ENCODE measurements around the gene RFTN1. TPM values are rescaled to one million over a fixed set of nuclear protein-coding genes. Genes with fewer than 3 reads are reported as not detected.
"Not testable (repeated sequence)": the region's sequence is repeated elsewhere in the genome, so short reads cannot be mapped to it uniquely, and the experiment has no call there.

The RFTN1 gene
- total RNA-seq, 1 experiment from 2014 or later = 9.7 TPM

GRCh38 chr3:16496008-16496407 lies 17.5 kb downstream of the RFTN1 start:
- no peak for DNase-seq (ENCODE audit: low read depth)
- in situ Hi-C loops (cut with HindIII; ENCODE audit: low pct_unique_long_range_greater_than_20kb, low sequenced_read_pairs) = no loop called here

- DNase-seq (ENCODE audit: low read depth) = no peak
- in situ Hi-C loops (cut with HindIII; ENCODE audit: low pct_unique_long_range_greater_than_20kb, low sequenced_read_pairs) = no loop called here
Measured at GRCh38 chr3:16494814-16495431, 18.6 kb downstream of the RFTN1 start.

GRCh38 chr3:16494094-16494493 lies 19.4 kb downstream of the RFTN1 start:
- in situ Hi-C loops (cut with HindIII; ENCODE audit: low pct_unique_long_range_greater_than_20kb, low sequenced_read_pairs) = no loop called here
- no peak for DNase-seq (ENCODE audit: low read depth)

GRCh38 chr3:16490062-16490619 lies 23.4 kb downstream of the RFTN1 start:
- in situ Hi-C loops (cut with HindIII; ENCODE audit: low pct_unique_long_range_greater_than_20kb, low sequenced_read_pairs) = no loop called here
- no peak for DNase-seq (ENCODE audit: low read depth)

- DNase-seq (ENCODE audit: low read depth); in situ Hi-C loops (cut with HindIII; ENCODE audit: low pct_unique_long_range_greater_than_20kb, low sequenced_read_pairs): not testable (repeated sequence)
Measured at GRCh38 chr3:16489326-16490061, 24.0 kb downstream of the RFTN1 start.

- no peak for DNase-seq (ENCODE audit: low read depth)
- in situ Hi-C loops (cut with HindIII; ENCODE audit: low pct_unique_long_range_greater_than_20kb, low sequenced_read_pairs) = no loop called here
Measured at GRCh38 chr3:16488637-16489036, 24.9 kb downstream of the RFTN1 start.

- in situ Hi-C loops (cut with HindIII; ENCODE audit: low pct_unique_long_range_greater_than_20kb, low sequenced_read_pairs) = no loop called here
Measured at GRCh38 chr3:16487511-16488175, 25.9 kb downstream of the RFTN1 start.

GRCh38 chr3:16486951-16487480 lies 26.5 kb downstream of the RFTN1 start:
- no peak for DNase-seq (ENCODE audit: low read depth)
- in situ Hi-C loops (cut with HindIII; ENCODE audit: low pct_unique_long_range_greater_than_20kb, low sequenced_read_pairs) = no loop called here

More at GRCh38 chr3:16487511-16488175, 25.9 kb downstream of the RFTN1 start:
- no peak for DNase-seq (ENCODE audit: low read depth)

GRCh38 chr3:16486201-16486600 lies 27.3 kb downstream of the RFTN1 start:
- no peak for DNase-seq (ENCODE audit: low read depth)
- in situ Hi-C loops (cut with HindIII; ENCODE audit: low pct_unique_long_range_greater_than_20kb, low sequenced_read_pairs) = no loop called here

GRCh38 chr3:16485395-16485992 lies 28.0 kb downstream of the RFTN1 start:
- in situ Hi-C loops (cut with HindIII; ENCODE audit: low pct_unique_long_range_greater_than_20kb, low sequenced_read_pairs) = no loop called here
- DNase-seq (ENCODE audit: low read depth) = no peak

GRCh38 chr3:16484984-16485383 lies 28.5 kb downstream of the RFTN1 start:
- DNase-seq (ENCODE audit: low read depth) = no peak
- in situ Hi-C loops (cut with HindIII; ENCODE audit: low pct_unique_long_range_greater_than_20kb, low sequenced_read_pairs) = no loop called here

GRCh38 chr3:16484216-16484615 lies 29.3 kb downstream of the RFTN1 start:
- in situ Hi-C loops (cut with HindIII; ENCODE audit: low pct_unique_long_range_greater_than_20kb, low sequenced_read_pairs) = no loop called here
- peak; percentile 45 for DNase-seq (ENCODE audit: low read depth)

- no peak for DNase-seq (ENCODE audit: low read depth)
- in situ Hi-C loops (cut with HindIII; ENCODE audit: low pct_unique_long_range_greater_than_20kb, low sequenced_read_pairs) = no loop called here
Measured at GRCh38 chr3:16482770-16483531, 30.5 kb downstream of the RFTN1 start.

GRCh38 chr3:16482194-16482769 lies 31.2 kb downstream of the RFTN1 start:
- DNase-seq (ENCODE audit: low read depth) = no peak
- in situ Hi-C loops (cut with HindIII; ENCODE audit: low pct_unique_long_range_greater_than_20kb, low sequenced_read_pairs) = no loop called here

GRCh38 chr3:16481546-16481897 lies 32.0 kb downstream of the RFTN1 start:
- in situ Hi-C loops (cut with HindIII; ENCODE audit: low pct_unique_long_range_greater_than_20kb, low sequenced_read_pairs) = no loop called here
- DNase-seq (ENCODE audit: low read depth) = no peak

- in situ Hi-C loops (cut with HindIII; ENCODE audit: low pct_unique_long_range_greater_than_20kb, low sequenced_read_pairs) = no loop called here
- DNase-seq (ENCODE audit: low read depth) = peak; percentile 64
Measured at GRCh38 chr3:16480861-16481545, 32.5 kb downstream of the RFTN1 start.

GRCh38 chr3:16478516-16478915 lies 35.0 kb downstream of the RFTN1 start:
- in situ Hi-C loops (cut with HindIII; ENCODE audit: low pct_unique_long_range_greater_than_20kb, low sequenced_read_pairs) = no loop called here
- peak; percentile 8 for DNase-seq (ENCODE audit: low read depth)

Data from Caki2 (cell line).